NCI-H1694 (cell line): ENCODE results near the gene MAGOH.

Experiments used
- DNase-seq: peaks from one replicate; lab custom pipeline; 2025; lab: John Stamatoyannopoulos, UW

Gene MAGOH

GRCh38 chr1:53270873-53271272, 32.6 kb upstream of the MAGOH start:
- DNase-seq: no peak

GRCh38 chr1:53270107-53270506, 31.8 kb upstream of the MAGOH start:
- DNase-seq: no peak

- DNase-seq: no peak
Observed at GRCh38 chr1:53267761-53268160, 29.4 kb upstream of the MAGOH start.

GRCh38 chr1:53266038-53266437, 27.7 kb upstream of the MAGOH start:
- DNase-seq: no peak

- no peak for DNase-seq
Observed at GRCh38 chr1:53265581-53265980, 27.3 kb upstream of the MAGOH start.

GRCh38 chr1:53264048-53264447, 25.7 kb upstream of the MAGOH start:
- no peak for DNase-seq

GRCh38 chr1:53262000-53262399, 23.7 kb upstream of the MAGOH start:
- DNase-seq: no peak

- DNase-seq: no peak
Observed at GRCh38 chr1:53260631-53261247, 22.4 kb upstream of the MAGOH start.

GRCh38 chr1:53259932-53260331, 21.6 kb upstream of the MAGOH start:
- DNase-seq: no peak

- no peak for DNase-seq
Observed at GRCh38 chr1:53258216-53258615, 19.9 kb upstream of the MAGOH start.

GRCh38 chr1:53257454-53258081, 19.2 kb upstream of the MAGOH start:
- no peak for DNase-seq

- no peak for DNase-seq
Observed at GRCh38 chr1:53256511-53257453, 18.5 kb upstream of the MAGOH start.

GRCh38 chr1:53255031-53255430, 16.7 kb upstream of the MAGOH start:
- no peak for DNase-seq

GRCh38 chr1:53254011-53254640, 15.8 kb upstream of the MAGOH start:
- no peak for DNase-seq

- DNase-seq: no peak
Observed at GRCh38 chr1:53250325-53250724, 12.0 kb upstream of the MAGOH start.

- DNase-seq: peak; percentile 89
Observed at GRCh38 chr1:53249706-53250105, 11.4 kb upstream of the MAGOH start.

- no peak for DNase-seq
Observed at GRCh38 chr1:53246261-53247134, 8.2 kb upstream of the MAGOH start.

- DNase-seq: no peak
Observed at GRCh38 chr1:53244141-53244540, 5.8 kb upstream of the MAGOH start.

GRCh38 chr1:53242381-53242780, 4.1 kb upstream of the MAGOH start:
- no peak for DNase-seq

GRCh38 chr1:53241828-53242227, 3.5 kb upstream of the MAGOH start:
- DNase-seq: no peak

GRCh38 chr1:53237638-53238037, 680 bp downstream of the MAGOH start:
- DNase-seq: no peak

GRCh38 chr1:53220962-53221286, 17.4 kb downstream of the MAGOH start:
- no peak for DNase-seq
